Measurements from ENCODE around the gene FAM111A. TPM values are rescaled to one million over a fixed set of nuclear protein-coding genes. Genes with fewer than 3 reads are reported as not detected.

The FAM111A gene
- total RNA-seq, 1 experiment from 2014 or later, result 54.8 TPM

GRCh38 chr11:59192446-59193020 is 49.9 kb downstream of the FAM111A start:
- no peaks in the 10 kb centered on the region for H3K36me3 ChIP-seq (ENCODE audit: insufficient read depth, low read length, poor library complexity, severe bottlenecking)
- POLR2A ChIA-PET (ENCODE audit: low non-redundant PET), result no interaction called here
- BruUV-seq (replicated peaks), result no TSS peak

GRCh38 chr11:59193587-59194130 is 51.0 kb downstream of the FAM111A start:
- POLR2A ChIA-PET (ENCODE audit: low non-redundant PET), result no interaction called here
- Histone ChIP-seq H3K9me3 (ENCODE audit: low read depth, low read length, poor library complexity, severe bottlenecking) (no peaks in the 10 kb centered on the region), H3K36me3 (ENCODE audit: insufficient read depth, low read length, poor library complexity, severe bottlenecking) (no peaks in the 10 kb centered on the region), H3K4me3 (ENCODE audit: low read depth, low read length, poor library complexity, severe bottlenecking) (no peak overlapping the region), H3K27ac (ENCODE audit: low read depth, low read length, poor library complexity, severe bottlenecking) (no peak overlapping the region), H3K4me1 (ENCODE audit: insufficient read depth, low read length, poor library complexity, severe bottlenecking) (peaks cover 14% of the 10 kb centered on the region), H3K27me3 (replicated peaks; ENCODE audit: insufficient read depth, low read depth, low read length, poor library complexity) (no peaks in the 10 kb centered on the region)
- DNase-seq (ENCODE audit: low spot score), result no peak
- intact Hi-C loops (cut with micrococcal nuclease; ENCODE audit: unreplicated experiment), result loop anchor here (10.0 kb wide), 1 partner anchor 361 kb away; no protein-coding TSS in a partner anchor
- BruUV-seq (replicated peaks), result no TSS peak
- CTCF ChIA-PET, result interaction anchor here (1.1 kb wide), 1 partner anchor 22 kb away, joined by 6 read pairs; the partner anchor contains the start of gene DTX4
- no peak for TF ChIP-seq CTCF (conservative IDR thresholded peaks at IDR 0.05; ENCODE audit: low read depth, low read length)
- no peak for TF ChIP-seq EZH2 (IDR thresholded peaks at IDR 0.05; ENCODE audit: borderline replicate concordance, low read depth, low read length, poor library complexity, severe bottlenecking)

More at GRCh38 chr11:59192446-59193020, 49.9 kb downstream of the FAM111A start:
- no peak for DNase-seq (ENCODE audit: low spot score)
- no peaks in the 10 kb centered on the region for H3K9me3 ChIP-seq (ENCODE audit: low read depth, low read length, poor library complexity, severe bottlenecking)
- TF ChIP-seq CTCF (conservative IDR thresholded peaks at IDR 0.05; ENCODE audit: low read depth, low read length), result no peak
- intact Hi-C loops (cut with micrococcal nuclease; ENCODE audit: unreplicated experiment), result loop anchor here (10.0 kb wide), 1 partner anchor 362 kb away; no protein-coding TSS in a partner anchor
- H3K27ac ChIP-seq (ENCODE audit: low read depth, low read length, poor library complexity, severe bottlenecking), result no peak overlapping the region
- CTCF ChIA-PET, result interaction anchor here (1.2 kb wide), 1 partner anchor 21 kb away, joined by 3 read pairs; the partner anchor contains the start of gene DTX4
- peaks cover 3% of the 10 kb centered on the region for H3K4me1 ChIP-seq (ENCODE audit: insufficient read depth, low read length, poor library complexity, severe bottlenecking)
- no peaks in the 10 kb centered on the region for H3K27me3 ChIP-seq (replicated peaks; ENCODE audit: insufficient read depth, low read depth, low read length, poor library complexity)
- H3K4me3 ChIP-seq (ENCODE audit: low read depth, low read length, poor library complexity, severe bottlenecking), result no peak overlapping the region

- H3K36me3 ChIP-seq (ENCODE audit: insufficient read depth, low read length, poor library complexity, severe bottlenecking), result no peaks in the 10 kb centered on the region
- CTCF ChIA-PET, result no interaction called here
- TF ChIP-seq EZH2 (IDR thresholded peaks at IDR 0.05; ENCODE audit: borderline replicate concordance, low read depth, low read length, poor library complexity, severe bottlenecking) (no peak), CTCF (conservative IDR thresholded peaks at IDR 0.05; ENCODE audit: low read depth, low read length) (no peak)
Measured at GRCh38 chr11:59195586-59195985, 52.9 kb downstream of the FAM111A start.

More at GRCh38 chr11:59195586-59195985, 52.9 kb downstream of the FAM111A start:
- intact Hi-C loops (cut with micrococcal nuclease; ENCODE audit: unreplicated experiment), result loop anchor here (10.0 kb wide), 1 partner anchor 359 kb away; no protein-coding TSS in a partner anchor
- H3K27me3 ChIP-seq (replicated peaks; ENCODE audit: insufficient read depth, low read depth, low read length, poor library complexity), result no peaks in the 10 kb centered on the region
- POLR2A ChIA-PET (ENCODE audit: low non-redundant PET), result no interaction called here
- no TSS peak for BruUV-seq (replicated peaks)
- no peak overlapping the region for H3K27ac ChIP-seq (ENCODE audit: low read depth, low read length, poor library complexity, severe bottlenecking)
- no peak for DNase-seq (ENCODE audit: low spot score)
- no peaks in the 10 kb centered on the region for H3K9me3 ChIP-seq (ENCODE audit: low read depth, low read length, poor library complexity, severe bottlenecking)
- peaks cover 31% of the 10 kb centered on the region for H3K4me1 ChIP-seq (ENCODE audit: insufficient read depth, low read length, poor library complexity, severe bottlenecking)
- no peak overlapping the region for H3K4me3 ChIP-seq (ENCODE audit: low read depth, low read length, poor library complexity, severe bottlenecking)

All from A673 (cell line).